HL-60 (cell line): ENCODE results near the gene VSX1.

Source experiments
- DNase-seq, 2 experiments: peaks; one replicate each; pipeline ENCODE4 v3.0.0-alpha.2; 2010 to 2020; ENCODE audit warnings: low read depth in 1 of 2, low spot score in 1 of 2
- H3K27ac ChIP-seq: fragments of 250-450 bp; sonication (Bioruptor Pico); replicated peaks from 2 replicates; pipeline ENCODE4 v1.5.1; 2020; ENCODE audit warnings: mild to moderate bottlenecking, moderate library complexity
- H3K27me3 ChIP-seq: fragments of 250-450 bp; sonication (Bioruptor Pico); 2 replicates; pipeline ENCODE4 v1.5.1; 2021; ENCODE audit warnings: mild to moderate bottlenecking, moderate library complexity; ENCODE audit not compliant: insufficient read depth, poor library complexity, severe bottlenecking
- H3K4me3 ChIP-seq: replicated peaks from 2 replicates; pipeline ENCODE4 v1.5.1; 2011; ENCODE audit warnings: mild to moderate bottlenecking, control low read depth, low read length; ENCODE audit not compliant: insufficient read depth
- GABPA ChIP-seq: IDR thresholded peaks from 2 replicates; pipeline ENCODE4 v1.6.1; 2012; ENCODE audit warnings: low read depth
- POLR2AphosphoS5 ChIP-seq: IDR thresholded peaks from 2 replicates; pipeline ENCODE4 v1.6.1; 2012; ENCODE audit warnings: low read depth
- SPI1 ChIP-seq: IDR thresholded peaks from 2 replicates; pipeline ENCODE4 v1.6.1; 2012; ENCODE audit warnings: low read depth, mild to moderate bottlenecking, borderline replicate concordance
- TF ChIP-seq, protein P1 (sequence below): IDR thresholded peaks from one replicate; pipeline ENCODE4 v1.5.1; 2011; ENCODE audit warnings: low read length, control low read depth, inconsistent platforms; ENCODE audit not compliant: insufficient read depth
- TF ChIP-seq, protein P2 (sequence below): IDR thresholded peaks from 2 replicates; pipeline ENCODE4 v1.6.1; 2012; ENCODE audit warnings: low read depth; ENCODE audit not compliant: insufficient replicate concordance

Gene VSX1

DNA sequence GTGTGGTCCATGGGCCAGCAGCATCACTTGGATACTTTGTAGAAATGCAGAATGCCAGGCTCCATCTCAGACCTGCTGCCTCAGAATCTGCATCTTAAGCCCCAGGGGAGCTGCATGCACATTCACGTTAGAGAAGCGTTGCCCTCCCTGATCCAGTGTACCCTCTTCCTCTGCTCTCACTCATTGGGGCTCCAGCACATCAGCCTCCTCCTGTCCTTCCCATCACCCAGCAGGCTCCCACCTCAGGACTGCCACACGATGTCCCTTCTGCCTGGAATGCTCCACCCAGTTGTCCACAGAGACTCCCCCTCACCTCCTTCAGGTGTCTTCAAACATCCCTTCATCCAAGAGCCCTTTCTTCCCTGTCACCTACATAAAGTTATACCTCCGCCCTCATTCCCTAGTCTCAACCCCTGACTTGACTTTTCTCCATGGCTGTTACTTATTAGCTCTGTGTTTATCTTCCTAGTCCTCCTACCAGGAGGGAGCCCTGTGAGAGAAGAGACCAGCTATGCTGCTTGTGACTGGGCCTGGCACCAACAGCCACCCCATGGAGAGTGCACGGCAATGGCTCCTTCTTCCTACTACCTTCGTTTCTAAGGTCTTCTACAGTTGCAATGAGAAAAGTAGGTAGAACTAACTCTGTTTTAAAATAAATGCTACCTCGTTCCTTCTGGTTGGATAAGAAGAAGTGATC, 20.7 kb downstream of the VSX1 start:
- TF ChIP-seq, protein P1, sequence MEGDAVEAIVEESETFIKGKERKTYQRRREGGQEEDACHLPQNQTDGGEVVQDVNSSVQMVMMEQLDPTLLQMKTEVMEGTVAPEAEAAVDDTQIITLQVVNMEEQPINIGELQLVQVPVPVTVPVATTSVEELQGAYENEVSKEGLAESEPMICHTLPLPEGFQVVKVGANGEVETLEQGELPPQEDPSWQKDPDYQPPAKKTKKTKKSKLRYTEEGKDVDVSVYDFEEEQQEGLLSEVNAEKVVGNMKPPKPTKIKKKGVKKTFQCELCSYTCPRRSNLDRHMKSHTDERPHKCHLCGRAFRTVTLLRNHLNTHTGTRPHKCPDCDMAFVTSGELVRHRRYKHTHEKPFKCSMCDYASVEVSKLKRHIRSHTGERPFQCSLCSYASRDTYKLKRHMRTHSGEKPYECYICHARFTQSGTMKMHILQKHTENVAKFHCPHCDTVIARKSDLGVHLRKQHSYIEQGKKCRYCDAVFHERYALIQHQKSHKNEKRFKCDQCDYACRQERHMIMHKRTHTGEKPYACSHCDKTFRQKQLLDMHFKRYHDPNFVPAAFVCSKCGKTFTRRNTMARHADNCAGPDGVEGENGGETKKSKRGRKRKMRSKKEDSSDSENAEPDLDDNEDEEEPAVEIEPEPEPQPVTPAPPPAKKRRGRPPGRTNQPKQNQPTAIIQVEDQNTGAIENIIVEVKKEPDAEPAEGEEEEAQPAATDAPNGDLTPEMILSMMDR = no peak
- TF ChIP-seq GABPA = no peak
- TF ChIP-seq POLR2AphosphoS5 = no peak
- TF ChIP-seq, protein P2, sequence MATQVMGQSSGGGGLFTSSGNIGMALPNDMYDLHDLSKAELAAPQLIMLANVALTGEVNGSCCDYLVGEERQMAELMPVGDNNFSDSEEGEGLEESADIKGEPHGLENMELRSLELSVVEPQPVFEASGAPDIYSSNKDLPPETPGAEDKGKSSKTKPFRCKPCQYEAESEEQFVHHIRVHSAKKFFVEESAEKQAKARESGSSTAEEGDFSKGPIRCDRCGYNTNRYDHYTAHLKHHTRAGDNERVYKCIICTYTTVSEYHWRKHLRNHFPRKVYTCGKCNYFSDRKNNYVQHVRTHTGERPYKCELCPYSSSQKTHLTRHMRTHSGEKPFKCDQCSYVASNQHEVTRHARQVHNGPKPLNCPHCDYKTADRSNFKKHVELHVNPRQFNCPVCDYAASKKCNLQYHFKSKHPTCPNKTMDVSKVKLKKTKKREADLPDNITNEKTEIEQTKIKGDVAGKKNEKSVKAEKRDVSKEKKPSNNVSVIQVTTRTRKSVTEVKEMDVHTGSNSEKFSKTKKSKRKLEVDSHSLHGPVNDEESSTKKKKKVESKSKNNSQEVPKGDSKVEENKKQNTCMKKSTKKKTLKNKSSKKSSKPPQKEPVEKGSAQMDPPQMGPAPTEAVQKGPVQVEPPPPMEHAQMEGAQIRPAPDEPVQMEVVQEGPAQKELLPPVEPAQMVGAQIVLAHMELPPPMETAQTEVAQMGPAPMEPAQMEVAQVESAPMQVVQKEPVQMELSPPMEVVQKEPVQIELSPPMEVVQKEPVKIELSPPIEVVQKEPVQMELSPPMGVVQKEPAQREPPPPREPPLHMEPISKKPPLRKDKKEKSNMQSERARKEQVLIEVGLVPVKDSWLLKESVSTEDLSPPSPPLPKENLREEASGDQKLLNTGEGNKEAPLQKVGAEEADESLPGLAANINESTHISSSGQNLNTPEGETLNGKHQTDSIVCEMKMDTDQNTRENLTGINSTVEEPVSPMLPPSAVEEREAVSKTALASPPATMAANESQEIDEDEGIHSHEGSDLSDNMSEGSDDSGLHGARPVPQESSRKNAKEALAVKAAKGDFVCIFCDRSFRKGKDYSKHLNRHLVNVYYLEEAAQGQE = no peak
- DNase-seq = no peak
- no peaks in the 10 kb centered on the region for H3K27me3 ChIP-seq
- H3K27ac ChIP-seq = no peak overlapping the region
- no peak overlapping the region for H3K4me3 ChIP-seq

DNA sequence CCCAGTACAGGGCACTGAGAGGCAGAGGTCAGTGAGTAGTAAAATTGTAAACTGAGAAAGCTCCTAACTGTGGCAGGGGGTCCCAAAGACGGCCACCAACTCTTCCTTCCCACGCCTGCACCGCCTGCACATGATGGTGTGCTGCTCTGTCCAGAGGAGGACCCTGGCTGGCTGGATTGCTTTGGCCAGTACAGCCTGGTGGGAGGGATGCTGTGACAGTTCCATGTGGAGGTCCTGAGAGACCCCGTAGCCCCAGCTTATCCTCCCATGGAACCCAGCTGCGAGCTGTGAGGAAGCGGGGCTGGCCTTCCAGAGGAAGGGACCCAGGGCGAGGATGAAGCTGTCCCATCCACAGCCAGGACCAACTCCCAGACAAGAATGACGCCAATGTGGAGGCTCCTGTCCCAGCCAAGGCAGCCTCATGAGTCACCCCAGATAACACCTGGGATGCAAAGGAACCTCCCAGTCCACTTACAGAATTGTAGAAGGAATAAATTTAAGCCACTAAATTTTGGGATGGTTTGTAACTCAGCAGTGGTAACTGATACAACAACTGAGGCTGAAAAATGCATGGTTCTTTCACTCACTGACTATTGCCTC, 22.0 kb downstream of the VSX1 start:
- H3K4me3 ChIP-seq = no peak overlapping the region
- TF ChIP-seq POLR2AphosphoS5 (no peak), SPI1 (no peak), GABPA (no peak)
- TF ChIP-seq, protein P1 = no peak
- TF ChIP-seq, protein P2 = no peak
- DNase-seq = no peak
- no peak overlapping the region for H3K27ac ChIP-seq
- H3K27me3 ChIP-seq = no peaks in the 10 kb centered on the region

DNA sequence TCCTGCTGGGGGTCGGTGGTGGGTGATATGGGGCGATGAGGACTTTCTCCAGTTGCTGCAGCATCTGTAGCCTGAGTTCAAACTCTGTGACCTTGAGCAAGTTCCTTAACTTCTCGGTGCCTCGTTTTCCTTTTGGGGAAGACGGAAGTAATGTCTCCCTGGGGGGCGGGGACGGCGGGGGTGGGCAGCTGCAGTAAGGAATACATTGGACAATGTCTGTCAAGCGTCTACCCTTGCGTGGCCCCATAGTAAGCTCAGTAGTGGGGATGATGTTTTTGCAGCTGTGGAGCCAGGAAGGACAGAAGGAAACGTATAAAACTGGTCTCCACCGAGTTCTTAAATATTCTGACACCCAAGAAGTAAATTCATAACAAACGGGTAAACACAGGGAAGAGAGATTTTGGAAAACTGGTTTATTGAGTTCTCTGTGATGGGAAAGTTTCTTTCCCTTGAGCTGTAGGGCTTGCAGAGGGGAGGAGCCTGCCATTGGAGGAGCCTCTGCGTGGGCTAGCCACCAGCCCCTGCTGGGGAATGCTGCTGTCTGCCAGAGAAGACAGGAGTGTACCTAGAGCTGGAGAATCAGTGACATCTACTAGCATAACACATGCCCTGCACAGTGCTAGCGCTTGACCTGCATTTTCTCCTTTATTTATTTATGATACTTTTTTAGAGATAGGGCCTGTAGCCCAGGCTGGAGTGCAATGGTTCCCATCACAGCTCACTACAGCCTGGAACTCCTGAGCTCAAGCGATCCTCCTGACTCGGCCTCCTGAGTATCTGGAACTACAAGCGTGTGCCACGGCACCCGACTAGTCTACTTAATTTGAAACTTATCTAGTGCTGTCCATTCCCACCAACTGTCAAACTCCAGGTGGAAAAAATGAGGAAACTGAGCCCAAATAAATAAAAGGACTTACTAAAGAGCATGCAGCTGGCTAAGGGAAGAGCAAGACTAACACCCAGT, 22.8 kb downstream of the VSX1 start:
- H3K4me3 ChIP-seq = no peak overlapping the region; the same call in 1 of the 2 replicates
- H3K27ac ChIP-seq = peak overlapping the region; percentile 80
- no peak for DNase-seq
- TF ChIP-seq SPI1 (no peak), POLR2AphosphoS5 (no peak), GABPA (no peak)
- TF ChIP-seq, protein P2 = no peak
- TF ChIP-seq, protein P1 = no peak
- H3K27me3 ChIP-seq = no peaks in the 10 kb centered on the region
